Measurements from ENCODE around the gene CARD9. TPM values are rescaled to one million over a fixed set of nuclear protein-coding genes. Genes with fewer than 3 reads are reported as not detected.

Gene CARD9
- total and polyA plus RNA-seq, 2 of the 4 experiments (the other 2 are of a cell fraction): 0.36 to 1.9 TPM

DNA sequence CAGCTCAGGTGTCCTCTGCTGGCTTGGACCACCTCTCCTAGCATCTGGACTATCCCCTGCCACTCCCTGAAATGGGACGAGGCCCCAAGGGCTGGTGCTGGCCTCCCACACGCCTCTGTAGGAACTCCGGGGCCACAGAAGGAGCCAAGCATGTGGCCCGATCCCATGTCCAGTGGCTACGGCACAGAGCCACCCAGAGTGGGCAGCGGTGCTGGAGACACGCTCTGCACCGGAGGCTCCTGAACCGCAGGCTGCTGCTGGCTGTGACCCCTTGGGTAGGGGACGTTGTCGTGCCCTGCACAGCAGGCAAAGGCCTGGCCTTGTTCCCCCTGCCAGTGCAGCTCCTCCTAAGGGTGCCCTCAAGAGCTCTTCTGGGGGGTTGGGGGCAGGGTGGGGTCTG is 6.4 kb upstream of the CARD9 start:
- POLR2A ChIA-PET (ENCODE audit: unreplicated experiment): interaction anchor here (0.5 kb wide), 1 partner anchor 17 kb away, joined by 3 read pairs; no protein-coding TSS in a partner anchor
- dilution Hi-C loops (cut with HindIII; ENCODE audit: low sequenced_read_pairs, unreplicated experiment): no loop called here

More for the DNA sequence above, 6.4 kb upstream of the CARD9 start:
- Histone ChIP-seq H2AFZ (replicated peaks; ENCODE audit: low read length, poor library complexity) (no peak overlapping the region), H3K14ac (replicated peaks; ENCODE audit: low read depth, low read length) (no peak overlapping the region), H3K4me3 (ENCODE audit: insufficient read depth, low read depth, low read length) (no peak overlapping the region), H3K56ac (ENCODE audit: extremely low read depth, insufficient read depth, low read length) (no peak overlapping the region), H3K9ac (ENCODE audit: low read depth, low read length) (no peak overlapping the region), H3K9me3 (ENCODE audit: control insufficient read depth, insufficient read depth, low read length) (no peaks in the 10 kb centered on the region), H4K5ac (ENCODE audit: low read depth, low read length) (no peak overlapping the region), H3K4me2 (ENCODE audit: low read depth, low read length) (no peak overlapping the region), H4K8ac (ENCODE audit: low read depth in 2 of 2, low read length in 2 of 2) (no peak overlapping the region), H2BK120ac (ENCODE audit: low read depth, low read length) (no peak overlapping the region), H3K4me1 (ENCODE audit: control insufficient read depth, insufficient read depth, low read length) (no peaks in the 10 kb centered on the region), H3K18ac (ENCODE audit: low read depth, low read length) (no peak overlapping the region), H2BK5ac (ENCODE audit: low read depth, low read length, poor library complexity, severe bottlenecking) (no peak overlapping the region), H4K20me1 (ENCODE audit: insufficient read depth, low read length) (no peaks in the 10 kb centered on the region), H3K4ac (ENCODE audit: low read depth, low read length) (no peak overlapping the region), H4K91ac (ENCODE audit: insufficient read depth, low read depth, low read length) (no peak overlapping the region), H3K27me3 (ENCODE audit: control insufficient read depth, insufficient read depth, low read length) (no peaks in the 10 kb centered on the region), H2BK15ac (ENCODE audit: low read depth, low read length) (no peak overlapping the region), H2AK9ac (replicated peaks; ENCODE audit: low read depth, low read length, poor library complexity) (no peak overlapping the region), H3K23ac (ENCODE audit: low read depth, low read length) (no peak overlapping the region), H2AK5ac (ENCODE audit: low read depth, low read length) (no peak overlapping the region), H3K9me1 (ENCODE audit: insufficient read depth, low read length) (no peaks in the 10 kb centered on the region), H3K27ac (ENCODE audit: insufficient read depth, low read length) (no peak overlapping the region), H3K36me3 (ENCODE audit: control insufficient read depth, insufficient read depth, low read length) (peaks cover 52% of the 10 kb centered on the region), H3K79me1 (ENCODE audit: low read depth in 1 of 2, low read length in 2 of 2) (no peaks in the 10 kb centered on the region), H2BK20ac (ENCODE audit: low read depth, low read length) (no peak overlapping the region)
- ATAC-seq (ENCODE audit: low read depth) (no peak), DNase-seq (no peak)
- 90% methylated on average over 5 of the region's 11 CpGs; no CpG with 5 or more reads in 1 of the 2 experiments for WGBS, 2 experiments (ENCODE audit: extremely low coverage in 2 of 2, insufficient read length in 1 of 2)
- intact Hi-C loops (cut with micrococcal nuclease) (no loop called here), in situ Hi-C loops (cut with MboI; ENCODE audit: low sequenced_read_pairs) (no loop called here)
- BruUV-seq (replicated peaks): no TSS peak
- CTCF ChIA-PET: no interaction called here
- TF ChIP-seq CEBPB (IDR thresholded peaks at IDR 0.05; ENCODE audit: low read depth, low read length) (no peak), BHLHE40 (IDR thresholded peaks at IDR 0.05; ENCODE audit: low read depth, low read length) (no peak), CHD1 (IDR thresholded peaks at IDR 0.05; ENCODE audit: low read depth, low read length) (no peak), RFX5 (IDR thresholded peaks at IDR 0.05; ENCODE audit: low read depth, low read length) (no peak), POLR2A (IDR thresholded peaks at IDR 0.05; ENCODE audit: low read depth, low read length) (no peak), MXI1 (IDR thresholded peaks at IDR 0.05; ENCODE audit: borderline replicate concordance, low read depth, low read length) (no peak), RCOR1 (IDR thresholded peaks at IDR 0.05; ENCODE audit: insufficient replicate concordance, low read length) (no peak), RAD21 (IDR thresholded peaks at IDR 0.05; ENCODE audit: low read length) (no peak), MAZ (IDR thresholded peaks at IDR 0.05; ENCODE audit: borderline replicate concordance, low read depth, low read length) (no peak)
- TF ChIP-seq, protein P1, sequence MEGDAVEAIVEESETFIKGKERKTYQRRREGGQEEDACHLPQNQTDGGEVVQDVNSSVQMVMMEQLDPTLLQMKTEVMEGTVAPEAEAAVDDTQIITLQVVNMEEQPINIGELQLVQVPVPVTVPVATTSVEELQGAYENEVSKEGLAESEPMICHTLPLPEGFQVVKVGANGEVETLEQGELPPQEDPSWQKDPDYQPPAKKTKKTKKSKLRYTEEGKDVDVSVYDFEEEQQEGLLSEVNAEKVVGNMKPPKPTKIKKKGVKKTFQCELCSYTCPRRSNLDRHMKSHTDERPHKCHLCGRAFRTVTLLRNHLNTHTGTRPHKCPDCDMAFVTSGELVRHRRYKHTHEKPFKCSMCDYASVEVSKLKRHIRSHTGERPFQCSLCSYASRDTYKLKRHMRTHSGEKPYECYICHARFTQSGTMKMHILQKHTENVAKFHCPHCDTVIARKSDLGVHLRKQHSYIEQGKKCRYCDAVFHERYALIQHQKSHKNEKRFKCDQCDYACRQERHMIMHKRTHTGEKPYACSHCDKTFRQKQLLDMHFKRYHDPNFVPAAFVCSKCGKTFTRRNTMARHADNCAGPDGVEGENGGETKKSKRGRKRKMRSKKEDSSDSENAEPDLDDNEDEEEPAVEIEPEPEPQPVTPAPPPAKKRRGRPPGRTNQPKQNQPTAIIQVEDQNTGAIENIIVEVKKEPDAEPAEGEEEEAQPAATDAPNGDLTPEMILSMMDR (conservative IDR thresholded peaks at IDR 0.05; ENCODE audit: low read depth, low read length): no peak
- TF ChIP-seq, protein P2, sequence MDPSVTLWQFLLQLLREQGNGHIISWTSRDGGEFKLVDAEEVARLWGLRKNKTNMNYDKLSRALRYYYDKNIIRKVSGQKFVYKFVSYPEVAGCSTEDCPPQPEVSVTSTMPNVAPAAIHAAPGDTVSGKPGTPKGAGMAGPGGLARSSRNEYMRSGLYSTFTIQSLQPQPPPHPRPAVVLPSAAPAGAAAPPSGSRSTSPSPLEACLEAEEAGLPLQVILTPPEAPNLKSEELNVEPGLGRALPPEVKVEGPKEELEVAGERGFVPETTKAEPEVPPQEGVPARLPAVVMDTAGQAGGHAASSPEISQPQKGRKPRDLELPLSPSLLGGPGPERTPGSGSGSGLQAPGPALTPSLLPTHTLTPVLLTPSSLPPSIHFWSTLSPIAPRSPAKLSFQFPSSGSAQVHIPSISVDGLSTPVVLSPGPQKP (IDR thresholded peaks at IDR 0.05; ENCODE audit: borderline replicate concordance, low read depth, low read length): no peak

All from IMR-90 (cell line).